HG02943 (cell line): ENCODE data around the gene SGK2.

ENCODE experiments used
- ATAC-seq: cut with Tn5 transposase; IDR thresholded peaks from one replicate; pipeline ENCODE4 v1.9.1; 2021; ENCODE audit warnings: mild to moderate bottlenecking, low read depth, moderate library complexity; ENCODE audit not compliant: unreplicated experiment

Gene SGK2

GRCh38 chr20:43559147-43559987 lies 540 bp downstream of the SGK2 start:
- no peak for ATAC-seq

GRCh38 chr20:43560974-43561373 lies 2.1 kb downstream of the SGK2 start:
- ATAC-seq, result no peak

- ATAC-seq, result no peak
Measured at GRCh38 chr20:43563429-43563828, 4.6 kb downstream of the SGK2 start.

- no peak for ATAC-seq
Measured at GRCh38 chr20:43563991-43564390, 5.2 kb downstream of the SGK2 start.

GRCh38 chr20:43564455-43564854 lies 5.6 kb downstream of the SGK2 start:
- no peak for ATAC-seq

GRCh38 chr20:43564993-43565757 lies 6.3 kb downstream of the SGK2 start:
- ATAC-seq, result no peak

- no peak for ATAC-seq
Measured at GRCh38 chr20:43565758-43566104, 6.9 kb downstream of the SGK2 start.

- ATAC-seq, result no peak
Measured at GRCh38 chr20:43567477-43567876, 8.7 kb downstream of the SGK2 start.

GRCh38 chr20:43568706-43569105 lies 9.9 kb downstream of the SGK2 start:
- ATAC-seq, result no peak

- no peak for ATAC-seq
Measured at GRCh38 chr20:43569282-43569681, 10.5 kb downstream of the SGK2 start.

GRCh38 chr20:43570496-43570895 lies 11.7 kb downstream of the SGK2 start:
- ATAC-seq, result no peak

GRCh38 chr20:43571310-43571709 lies 12.5 kb downstream of the SGK2 start:
- ATAC-seq, result no peak

GRCh38 chr20:43571771-43572170 lies 12.9 kb downstream of the SGK2 start:
- no peak for ATAC-seq

GRCh38 chr20:43572891-43573290 lies 14.1 kb downstream of the SGK2 start:
- no peak for ATAC-seq

- ATAC-seq, result no peak
Measured at GRCh38 chr20:43576108-43576507, 17.3 kb downstream of the SGK2 start.

- no peak for ATAC-seq
Measured at GRCh38 chr20:43579861-43580793, 21.3 kb downstream of the SGK2 start.

GRCh38 chr20:43583133-43583864 lies 24.5 kb downstream of the SGK2 start:
- no peak for ATAC-seq

- ATAC-seq, result no peak
Measured at GRCh38 chr20:43583982-43584432, 25.2 kb downstream of the SGK2 start.

GRCh38 chr20:43584448-43585136 lies 25.8 kb downstream of the SGK2 start:
- ATAC-seq, result no peak
